Neural cell (in vitro differentiated cells): ENCODE results near the gene WBP11.

ENCODE experiments used
- CTCF ChIP-seq: fragments of 450-650 bp; IDR thresholded peaks from 2 replicates; pipeline ENCODE4 v1.5.1; 2014; ENCODE audit warnings: antibody characterized with exemption, mild to moderate bottlenecking, moderate library complexity; ENCODE audit not compliant: poor library complexity, severe bottlenecking
- EP300 ChIP-seq: fragments of 450-650 bp; conservative IDR thresholded peaks from 2 replicates; pipeline ENCODE4 v1.6.1; 2014; ENCODE audit warnings: antibody characterized with exemption, mild to moderate bottlenecking, moderate library complexity; ENCODE audit not compliant: poor library complexity, severe bottlenecking
- EZH2 ChIP-seq: fragments of 200-600, 300-800 bp; shearing (Covaris generic), sonication (generic); IDR thresholded peaks from 2 replicates; pipeline ENCODE4 v1.6.1; 2014; ENCODE audit warnings: antibody characterized with exemption, low read length, borderline replicate concordance, mild to moderate bottlenecking; ENCODE audit not compliant: insufficient read depth, poor library complexity, severe bottlenecking
- MXI1 ChIP-seq: fragments of 450-650 bp; conservative IDR thresholded peaks from 2 replicates; pipeline ENCODE4 v1.6.1; 2014; ENCODE audit warnings: antibody characterized with exemption, mild to moderate bottlenecking; ENCODE audit not compliant: poor library complexity, severe bottlenecking
- POLR2AphosphoS5 ChIP-seq: IDR thresholded peaks from 2 replicates; pipeline ENCODE4 v1.6.1; 2012
- RAD21 ChIP-seq: fragments of 450-650 bp; conservative IDR thresholded peaks from 2 replicates; pipeline ENCODE4 v1.6.1; 2014; ENCODE audit warnings: antibody characterized with exemption, mild to moderate bottlenecking, moderate library complexity
- REST ChIP-seq: IDR thresholded peaks from 2 replicates; pipeline ENCODE4 v1.6.1; 2012; ENCODE audit warnings: borderline replicate concordance
- SMC3 ChIP-seq: fragments of 450-650 bp; conservative IDR thresholded peaks from 2 replicates; pipeline ENCODE4 v1.6.1; 2014; ENCODE audit warnings: antibody characterized with exemption, mild to moderate bottlenecking, moderate library complexity; ENCODE audit not compliant: poor library complexity
- TAF1 ChIP-seq: IDR thresholded peaks from 2 replicates; pipeline ENCODE4 v1.6.1; 2012; ENCODE audit warnings: low read depth

GRCh38 chr12:14777271-14777670 lies 26.0 kb downstream of the WBP11 start:
- TF ChIP-seq CTCF = no peak
- no peak for TF ChIP-seq REST
- TF ChIP-seq POLR2AphosphoS5 = no peak
- no peak for TF ChIP-seq EP300
- no peak for TF ChIP-seq EZH2
- TF ChIP-seq RAD21 = no peak
- no peak for TF ChIP-seq TAF1
- no peak for TF ChIP-seq SMC3
- TF ChIP-seq MXI1 = no peak
